Measurements from ENCODE around the gene ANXA9. TPM values are rescaled to one million over a fixed set of nuclear protein-coding genes. Genes with fewer than 3 reads are reported as not detected.
A peak's percentile ranks its signal among the peaks of the same experiment; 100 is the strongest.

ANXA9 gene
- total RNA-seq, 2 donors from 2014 or later = not detected

DNA sequence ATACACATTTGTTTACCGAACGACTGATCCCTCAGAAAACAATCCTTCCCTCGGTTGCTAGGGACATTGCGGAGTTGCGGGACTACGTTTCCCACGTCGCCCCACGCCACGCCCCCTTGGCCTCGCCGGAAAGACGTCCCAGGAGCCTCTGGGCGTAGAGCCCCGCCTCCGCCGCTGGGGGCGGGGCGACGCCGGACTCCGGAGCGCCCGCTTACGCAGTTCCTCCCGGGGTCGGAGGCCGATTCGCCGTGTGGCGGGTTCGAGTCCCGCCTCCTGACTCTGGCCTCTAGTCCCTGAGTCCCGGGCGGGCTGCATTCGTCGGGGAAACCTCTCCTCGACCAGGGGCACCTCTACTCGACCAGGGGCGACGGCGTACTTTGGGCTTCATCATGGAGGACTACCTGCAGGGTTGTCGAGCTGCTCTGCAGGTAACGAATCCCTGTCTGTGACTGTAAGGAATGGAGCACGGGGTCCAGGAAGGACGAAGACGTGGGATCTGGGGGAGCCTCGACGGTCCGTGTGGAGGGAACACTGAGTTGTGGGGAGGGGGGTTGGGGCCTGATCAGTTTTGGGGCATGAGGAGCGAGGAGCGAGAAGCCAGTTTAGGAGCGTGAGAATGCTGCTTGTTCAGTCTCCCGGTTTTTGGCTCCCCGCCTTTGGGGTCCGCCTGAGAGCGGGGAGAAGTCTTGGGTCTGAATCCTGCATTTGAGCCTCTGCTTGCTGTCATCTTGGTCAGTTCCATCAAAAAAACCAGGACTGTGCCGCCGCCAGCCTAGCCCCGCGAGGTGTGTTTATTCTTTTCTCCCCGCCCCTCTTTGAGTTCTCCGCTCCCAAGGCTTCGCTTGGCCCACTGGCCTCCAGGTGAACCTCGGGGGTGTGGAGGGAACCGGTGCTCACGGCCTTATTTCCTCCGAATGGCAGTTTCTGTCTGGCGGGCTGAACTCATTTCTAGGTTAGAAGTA, 26.4 kb downstream of the ANXA9 start, which contains the start of gene PRUNE1:
Gene PRUNE1, plus strand, starts transcription at position 206 of the 962 bp plus-strand sequence. Its CDS starts 184 bp downstream, at position 390.
- ATAC-seq (ENCODE audit: insufficient number of reproducible peaks, low FRiP score, low read depth) = peak; percentile 77
- peak; percentile 86 for DNase-seq (ENCODE audit: low spot score)
- no peaks in the 10 kb centered on the region for H3K9me3 ChIP-seq
- TF ChIP-seq, protein P1, sequence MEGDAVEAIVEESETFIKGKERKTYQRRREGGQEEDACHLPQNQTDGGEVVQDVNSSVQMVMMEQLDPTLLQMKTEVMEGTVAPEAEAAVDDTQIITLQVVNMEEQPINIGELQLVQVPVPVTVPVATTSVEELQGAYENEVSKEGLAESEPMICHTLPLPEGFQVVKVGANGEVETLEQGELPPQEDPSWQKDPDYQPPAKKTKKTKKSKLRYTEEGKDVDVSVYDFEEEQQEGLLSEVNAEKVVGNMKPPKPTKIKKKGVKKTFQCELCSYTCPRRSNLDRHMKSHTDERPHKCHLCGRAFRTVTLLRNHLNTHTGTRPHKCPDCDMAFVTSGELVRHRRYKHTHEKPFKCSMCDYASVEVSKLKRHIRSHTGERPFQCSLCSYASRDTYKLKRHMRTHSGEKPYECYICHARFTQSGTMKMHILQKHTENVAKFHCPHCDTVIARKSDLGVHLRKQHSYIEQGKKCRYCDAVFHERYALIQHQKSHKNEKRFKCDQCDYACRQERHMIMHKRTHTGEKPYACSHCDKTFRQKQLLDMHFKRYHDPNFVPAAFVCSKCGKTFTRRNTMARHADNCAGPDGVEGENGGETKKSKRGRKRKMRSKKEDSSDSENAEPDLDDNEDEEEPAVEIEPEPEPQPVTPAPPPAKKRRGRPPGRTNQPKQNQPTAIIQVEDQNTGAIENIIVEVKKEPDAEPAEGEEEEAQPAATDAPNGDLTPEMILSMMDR (IDR thresholded peaks at IDR 0.05) = no peak
- peaks cover 35 to 56% of the 10 kb centered on the region in 2 donors for H3K4me1 ChIP-seq (ENCODE audit: control insufficient read depth in 1 of 2, low read depth in 2 of 2)
- H3K27me3 ChIP-seq (replicated peaks; ENCODE audit: insufficient read depth) = no peaks in the 10 kb centered on the region
- H3K4me3 ChIP-seq = peak within 1 kb of the TSS; percentile 75
- H3K27ac ChIP-seq = peak within 1 kb of the TSS; percentile 73 to 74
- no peaks in the 10 kb centered on the region for H3K36me3 ChIP-seq

DNA sequence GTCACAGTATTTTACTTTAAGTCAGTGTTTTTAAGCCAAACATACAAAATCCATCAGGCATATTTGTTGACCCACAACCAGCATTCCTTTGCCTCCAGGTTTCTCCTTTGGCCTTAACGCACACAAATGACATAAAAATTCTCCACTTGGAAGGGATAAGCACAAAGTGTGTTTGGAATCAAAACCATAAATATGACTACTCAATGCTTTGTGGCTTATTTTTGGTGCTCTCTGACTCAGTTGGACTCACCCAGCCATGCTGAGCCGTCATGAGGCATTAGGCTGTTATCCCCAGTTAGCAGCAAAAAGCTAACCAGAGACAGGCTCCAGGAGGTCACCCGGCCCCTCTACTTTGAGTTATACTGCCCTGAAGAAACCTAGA, 27.1 kb downstream of the ANXA9 start:
- ATAC-seq (ENCODE audit: insufficient number of reproducible peaks, low FRiP score, low read depth) = no peak
- Histone ChIP-seq H3K9me3 (no peaks in the 10 kb centered on the region), H3K4me1 (ENCODE audit: control insufficient read depth in 1 of 2, low read depth in 2 of 2) (peaks cover 34 to 56% of the 10 kb centered on the region in 2 donors), H3K4me3 (peak overlapping the region; percentile 72), H3K36me3 (no peaks in the 10 kb centered on the region), H3K27me3 (replicated peaks; ENCODE audit: insufficient read depth) (no peaks in the 10 kb centered on the region), H3K27ac (peak overlapping the region; percentile 69 to 73)
- TF ChIP-seq, protein P1 (IDR thresholded peaks at IDR 0.05) = no peak
- no peak for DNase-seq (ENCODE audit: low spot score)

DNA sequence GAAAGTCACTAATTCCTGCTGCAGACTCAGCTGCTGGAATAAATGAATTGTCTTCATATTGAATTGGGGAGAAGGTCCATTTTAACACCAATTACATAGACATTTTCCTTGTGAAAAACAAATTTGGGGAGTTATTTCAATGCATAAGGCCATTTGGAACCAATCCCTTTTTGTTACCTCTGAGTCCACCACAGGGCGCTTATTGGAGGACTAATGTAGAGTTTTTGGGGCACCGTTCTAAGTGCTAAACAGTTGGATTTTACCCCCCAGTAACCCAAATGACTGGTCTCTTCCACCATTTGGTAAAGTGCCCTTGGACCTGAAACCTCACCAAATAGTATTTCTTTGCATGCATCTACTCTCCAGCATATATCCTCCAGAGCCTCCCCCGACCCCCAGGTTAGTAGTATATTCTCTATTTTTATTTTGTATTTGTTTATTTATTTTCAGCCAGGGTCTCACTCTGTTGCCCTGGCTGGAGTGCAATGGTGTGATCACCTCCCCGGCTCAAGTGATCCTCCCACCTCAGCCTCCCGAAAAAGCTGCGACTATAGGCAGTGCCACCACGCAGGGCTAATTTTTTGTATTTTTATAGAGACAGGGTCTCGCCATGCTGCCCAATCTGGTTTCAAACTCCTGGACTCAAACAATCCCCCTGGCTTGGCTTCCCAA, 27.7 kb downstream of the ANXA9 start:
- Histone ChIP-seq H3K4me1 (ENCODE audit: control insufficient read depth in 1 of 2, low read depth in 2 of 2) (peaks cover 31 to 51% of the 10 kb centered on the region in 2 donors), H3K27ac (peak overlapping the region; percentile 69 to 73), H3K27me3 (replicated peaks; ENCODE audit: insufficient read depth) (no peaks in the 10 kb centered on the region), H3K9me3 (no peaks in the 10 kb centered on the region), H3K4me3 (peak overlapping the region; percentile 72), H3K36me3 (no peaks in the 10 kb centered on the region)
- TF ChIP-seq, protein P1 (IDR thresholded peaks at IDR 0.05) = no peak
- no peak for ATAC-seq (ENCODE audit: insufficient number of reproducible peaks, low FRiP score, low read depth)
- no peak for DNase-seq (ENCODE audit: low spot score)

DNA sequence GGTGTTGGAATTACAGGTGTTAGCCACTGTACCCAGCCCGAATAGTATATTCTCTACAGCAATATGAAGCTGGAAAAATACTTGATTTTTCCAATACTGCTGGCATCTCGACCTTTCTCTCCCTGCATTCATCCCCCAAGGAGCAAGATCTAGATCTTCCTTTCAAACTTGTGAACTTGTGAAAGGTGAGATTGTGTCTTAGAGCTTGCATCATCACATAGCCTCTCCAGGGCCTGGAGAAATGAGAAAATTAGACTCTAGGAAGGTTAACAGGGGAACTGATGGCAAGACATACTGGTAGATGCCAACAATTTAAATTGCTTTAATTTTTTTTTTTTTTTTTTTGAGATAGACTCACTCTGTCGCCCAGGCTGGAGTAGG, 28.2 kb downstream of the ANXA9 start:
- ATAC-seq (ENCODE audit: insufficient number of reproducible peaks, low FRiP score, low read depth) = no peak
- peaks cover 26 to 46% of the 10 kb centered on the region in 2 donors for H3K4me1 ChIP-seq (ENCODE audit: control insufficient read depth in 1 of 2, low read depth in 2 of 2)

More for the DNA sequence above, 28.2 kb downstream of the ANXA9 start:
- Histone ChIP-seq H3K4me3 (no peak overlapping the region), H3K36me3 (no peaks in the 10 kb centered on the region), H3K9me3 (no peaks in the 10 kb centered on the region), H3K27me3 (replicated peaks; ENCODE audit: insufficient read depth) (no peaks in the 10 kb centered on the region), H3K27ac (no peak overlapping the region)
- TF ChIP-seq, protein P1 (IDR thresholded peaks at IDR 0.05) = no peak
- DNase-seq (ENCODE audit: low spot score) = no peak
